Measurements from ENCODE around the gene GCSAM.

The GCSAM gene

GRCh38 chr3:112133626-112134334, 732 bp upstream of the GCSAM start:
- no peak for DNase-seq
- H3K27me3 ChIP-seq (ENCODE audit: insufficient read depth, low read depth, severe bottlenecking) = no peaks in the 10 kb centered on the region
- H3K36me3 ChIP-seq = no peaks in the 10 kb centered on the region
- TF ChIP-seq CTCF (IDR thresholded peaks at IDR 0.05; ENCODE audit: low read depth, low read length) = no peak
- no peak overlapping the region for H3K4me3 ChIP-seq (ENCODE audit: low read depth, low read length)
- no peaks in the 10 kb centered on the region for H3K9me3 ChIP-seq (ENCODE audit: severe bottlenecking)
- no peak overlapping the region for H3K27ac ChIP-seq

GRCh38 chr3:112132554-112132953, 494 bp downstream of the GCSAM start:
- no peak for TF ChIP-seq CTCF (IDR thresholded peaks at IDR 0.05; ENCODE audit: low read depth, low read length)
- no peak for DNase-seq
- Histone ChIP-seq H3K4me3 (ENCODE audit: low read depth, low read length) (no peak overlapping the region), H3K36me3 (no peaks in the 10 kb centered on the region), H3K27ac (no peak overlapping the region), H3K9me3 (ENCODE audit: severe bottlenecking) (no peaks in the 10 kb centered on the region), H3K27me3 (ENCODE audit: insufficient read depth, low read depth, severe bottlenecking) (no peaks in the 10 kb centered on the region)

- Histone ChIP-seq H3K4me3 (ENCODE audit: low read depth, low read length) (no peak overlapping the region), H3K9me3 (ENCODE audit: severe bottlenecking) (no peaks in the 10 kb centered on the region), H3K36me3 (no peaks in the 10 kb centered on the region), H3K27ac (no peak overlapping the region), H3K27me3 (ENCODE audit: insufficient read depth, low read depth, severe bottlenecking) (no peaks in the 10 kb centered on the region)
- no peak for DNase-seq
- no peak for TF ChIP-seq CTCF (IDR thresholded peaks at IDR 0.05; ENCODE audit: low read depth, low read length)
Measured at GRCh38 chr3:112132088-112132487, 960 bp downstream of the GCSAM start.

- no peak for TF ChIP-seq CTCF (IDR thresholded peaks at IDR 0.05; ENCODE audit: low read depth, low read length)
- Histone ChIP-seq H3K36me3 (no peaks in the 10 kb centered on the region), H3K27me3 (ENCODE audit: insufficient read depth, low read depth, severe bottlenecking) (no peaks in the 10 kb centered on the region), H3K4me3 (ENCODE audit: low read depth, low read length) (no peak overlapping the region), H3K9me3 (ENCODE audit: severe bottlenecking) (no peaks in the 10 kb centered on the region), H3K27ac (no peak overlapping the region)
- no peak for DNase-seq
Measured at GRCh38 chr3:112131111-112131510, 1.9 kb downstream of the GCSAM start.

GRCh38 chr3:112130638-112130993, 2.4 kb downstream of the GCSAM start:
- H3K4me3 ChIP-seq (ENCODE audit: low read depth, low read length) = no peak overlapping the region
- H3K9me3 ChIP-seq (ENCODE audit: severe bottlenecking) = no peaks in the 10 kb centered on the region
- H3K27me3 ChIP-seq (ENCODE audit: insufficient read depth, low read depth, severe bottlenecking) = no peaks in the 10 kb centered on the region
- TF ChIP-seq CTCF (IDR thresholded peaks at IDR 0.05; ENCODE audit: low read depth, low read length) = no peak
- no peak overlapping the region for H3K27ac ChIP-seq
- H3K36me3 ChIP-seq = no peaks in the 10 kb centered on the region
- no peak for DNase-seq
